Central memory CD8-positive, alpha-beta T cell (primary cell): ENCODE results near the gene NPRL2.
A peak's percentile ranks its signal among the peaks of the same experiment; 100 is the strongest.

ENCODE experiments used
- ATAC-seq: fragments of 150-1000 bp; cut with Tn5 transposase; replicated peaks from 2 replicates; pipeline ENCODE4 v1.10.0; 2022; ENCODE audit warnings: mild to moderate bottlenecking, moderate FRiP score, moderate number of reproducible peaks; ENCODE audit not compliant: poor library complexity, severe bottlenecking; ENCODE audit errors: extremely low read depth
- DNase-seq, 2 donors: peaks; one replicate each; pipeline ENCODE4 v3.0.0; 2021; ENCODE audit warnings: low spot score in 2 of 2
- H3K27ac Mint-ChIP-seq: one replicate; pipeline ENCODE4 v1.8.0; 2022; ENCODE audit warnings: low read depth, mild to moderate bottlenecking, moderate library complexity, mixed read lengths
- H3K27me3 Mint-ChIP-seq: one replicate; pipeline ENCODE4 v1.8.0; 2022; ENCODE audit warnings: mixed read lengths
- H3K36me3 Mint-ChIP-seq: one replicate; pipeline ENCODE4 v1.8.0; 2022; ENCODE audit warnings: mild to moderate bottlenecking, moderate library complexity, mixed read lengths; ENCODE audit not compliant: insufficient read depth
- H3K4me1 Mint-ChIP-seq: one replicate; pipeline ENCODE4 v1.8.0; 2022; ENCODE audit warnings: mixed read lengths
- H3K4me3 Mint-ChIP-seq: one replicate; pipeline ENCODE4 v1.8.0; 2022; ENCODE audit warnings: mild to moderate bottlenecking, moderate library complexity, mixed read lengths
- H3K9me3 Mint-ChIP-seq: one replicate; pipeline ENCODE4 v1.8.0; 2022; ENCODE audit warnings: mixed read lengths

The NPRL2 gene

GRCh38 chr3:50354186-50354764, 3.7 kb upstream of the NPRL2 start:
- Mint-ChIP-seq H3K4me1 (peaks cover 62% of the 10 kb centered on the region), H3K36me3 (peaks cover 28% of the 10 kb centered on the region), H3K9me3 (no peaks in the 10 kb centered on the region), H3K27ac (no peak overlapping the region), H3K27me3 (no peaks in the 10 kb centered on the region), H3K4me3 (no peak overlapping the region)
- no peak for DNase-seq
- no peak for ATAC-seq

GRCh38 chr3:50353245-50354004, 2.9 kb upstream of the NPRL2 start:
- Mint-ChIP-seq H3K36me3 (peaks cover 30% of the 10 kb centered on the region), H3K27ac (no peak overlapping the region), H3K4me3 (no peak overlapping the region), H3K4me1 (peaks cover 64% of the 10 kb centered on the region), H3K9me3 (no peaks in the 10 kb centered on the region), H3K27me3 (no peaks in the 10 kb centered on the region)
- DNase-seq: no peak
- no peak for ATAC-seq

GRCh38 chr3:50352781-50353180, 2.2 kb upstream of the NPRL2 start:
- DNase-seq: no peak
- H3K4me1 Mint-ChIP-seq: peaks cover 64% of the 10 kb centered on the region
- H3K27me3 Mint-ChIP-seq: no peaks in the 10 kb centered on the region
- H3K27ac Mint-ChIP-seq: no peak overlapping the region
- no peaks in the 10 kb centered on the region for H3K9me3 Mint-ChIP-seq
- H3K4me3 Mint-ChIP-seq: no peak overlapping the region
- no peak for ATAC-seq
- peaks cover 27% of the 10 kb centered on the region for H3K36me3 Mint-ChIP-seq

GRCh38 chr3:50351323-50351697, 735 bp upstream of the NPRL2 start:
- Mint-ChIP-seq H3K27ac (peak overlapping the region; percentile 90), H3K4me3 (peak overlapping the region; percentile 89), H3K27me3 (no peaks in the 10 kb centered on the region), H3K9me3 (no peaks in the 10 kb centered on the region), H3K4me1 (peaks cover 61% of the 10 kb centered on the region), H3K36me3 (peaks cover 31% of the 10 kb centered on the region)
- DNase-seq (no peak), ATAC-seq (no peak)

- ATAC-seq (no peak), DNase-seq (no peak)
- H3K9me3 Mint-ChIP-seq: no peaks in the 10 kb centered on the region
- H3K27ac Mint-ChIP-seq: peak overlapping the region; percentile 90
- peak overlapping the region; percentile 89 for H3K4me3 Mint-ChIP-seq
- peaks cover 31% of the 10 kb centered on the region for H3K36me3 Mint-ChIP-seq
- H3K27me3 Mint-ChIP-seq: no peaks in the 10 kb centered on the region
- peaks cover 63% of the 10 kb centered on the region for H3K4me1 Mint-ChIP-seq
These were observed 405 bp downstream of the NPRL2 start for GRCh38 chr3:50350213-50350526.

- peak overlapping the region; percentile 68 for H3K27ac Mint-ChIP-seq
- peaks cover 59% of the 10 kb centered on the region for H3K4me1 Mint-ChIP-seq
- no peaks in the 10 kb centered on the region for H3K27me3 Mint-ChIP-seq
- H3K36me3 Mint-ChIP-seq: peaks cover 17% of the 10 kb centered on the region
- no peaks in the 10 kb centered on the region for H3K9me3 Mint-ChIP-seq
- ATAC-seq (no peak), DNase-seq (peak; percentile 74 to 76)
- peak overlapping the region; percentile 32 for H3K4me3 Mint-ChIP-seq
These were observed 3.3 kb downstream of the NPRL2 start for GRCh38 chr3:50347187-50347813.

- H3K4me1 Mint-ChIP-seq: peaks cover 55% of the 10 kb centered on the region
- H3K27me3 Mint-ChIP-seq: no peaks in the 10 kb centered on the region
- peak within 1 kb of the TSS; percentile 73 for H3K4me3 Mint-ChIP-seq
- peak within 1 kb of the TSS; percentile 80 for H3K27ac Mint-ChIP-seq
- peaks cover 14% of the 10 kb centered on the region for H3K36me3 Mint-ChIP-seq
- ATAC-seq: no peak
- peak; percentile 50 to 53 for DNase-seq
- no peaks in the 10 kb centered on the region for H3K9me3 Mint-ChIP-seq
These were observed 4.9 kb downstream of the NPRL2 start, which contains the start of gene ZMYND10 for GRCh38 chr3:50345586-50346234. ZMYND10 (minus strand) TSS chr3:50345732; CDS start chr3:50345579, 153 bp downstream.

GRCh38 chr3:50345008-50345407, 5.6 kb downstream of the NPRL2 start:
- Mint-ChIP-seq H3K4me3 (peak overlapping the region; percentile 38), H3K27ac (no peak overlapping the region)

GRCh38 chr3:50342813-50343633, 7.6 kb downstream of the NPRL2 start:
- no peak overlapping the region for H3K27ac Mint-ChIP-seq
- no peaks in the 10 kb centered on the region for H3K9me3 Mint-ChIP-seq
- no peak overlapping the region for H3K4me3 Mint-ChIP-seq
- H3K4me1 Mint-ChIP-seq: peaks cover 53% of the 10 kb centered on the region
- no peaks in the 10 kb centered on the region for H3K27me3 Mint-ChIP-seq
- peaks cover 20% of the 10 kb centered on the region for H3K36me3 Mint-ChIP-seq
- ATAC-seq (no peak), DNase-seq (no peak)

More at GRCh38 chr3:50345008-50345407, 5.6 kb downstream of the NPRL2 start:
- DNase-seq (no peak), ATAC-seq (no peak)
- Mint-ChIP-seq H3K4me1 (peaks cover 50% of the 10 kb centered on the region), H3K36me3 (peaks cover 11% of the 10 kb centered on the region), H3K9me3 (no peaks in the 10 kb centered on the region), H3K27me3 (no peaks in the 10 kb centered on the region)

- DNase-seq (no peak), ATAC-seq (no peak)
- Mint-ChIP-seq H3K4me3 (no peak overlapping the region), H3K27ac (no peak overlapping the region), H3K9me3 (no peaks in the 10 kb centered on the region), H3K4me1 (peaks cover 50% of the 10 kb centered on the region), H3K36me3 (peaks cover 21% of the 10 kb centered on the region), H3K27me3 (no peaks in the 10 kb centered on the region)
These were observed 8.5 kb downstream of the NPRL2 start for GRCh38 chr3:50341996-50342650.

GRCh38 chr3:50341537-50341936, 9.0 kb downstream of the NPRL2 start:
- peak overlapping the region; percentile 95 for H3K4me3 Mint-ChIP-seq
- H3K27me3 Mint-ChIP-seq: no peaks in the 10 kb centered on the region
- H3K4me1 Mint-ChIP-seq: peaks cover 56% of the 10 kb centered on the region
- no peak for DNase-seq
- H3K9me3 Mint-ChIP-seq: no peaks in the 10 kb centered on the region
- ATAC-seq: no peak
- no peak overlapping the region for H3K27ac Mint-ChIP-seq
- peaks cover 26% of the 10 kb centered on the region for H3K36me3 Mint-ChIP-seq
